ENCODE results near the gene COMMD10.

GRCh38 chr5:116280149-116280803, 195.5 kb downstream of the COMMD10 start:
- TF ChIP-seq CTCF (IDR thresholded peaks at IDR 0.05) (no peak), POLR2A (IDR thresholded peaks at IDR 0.05) (no peak), EP300 (IDR thresholded peaks at IDR 0.05) (no peak)
